ENCODE data around the gene PDK3. TPM values are rescaled to one million over a fixed set of nuclear protein-coding genes. Genes with fewer than 3 reads are reported as not detected.

PDK3 gene
- total RNA-seq, 1 donor, result 9.0 TPM

DNA sequence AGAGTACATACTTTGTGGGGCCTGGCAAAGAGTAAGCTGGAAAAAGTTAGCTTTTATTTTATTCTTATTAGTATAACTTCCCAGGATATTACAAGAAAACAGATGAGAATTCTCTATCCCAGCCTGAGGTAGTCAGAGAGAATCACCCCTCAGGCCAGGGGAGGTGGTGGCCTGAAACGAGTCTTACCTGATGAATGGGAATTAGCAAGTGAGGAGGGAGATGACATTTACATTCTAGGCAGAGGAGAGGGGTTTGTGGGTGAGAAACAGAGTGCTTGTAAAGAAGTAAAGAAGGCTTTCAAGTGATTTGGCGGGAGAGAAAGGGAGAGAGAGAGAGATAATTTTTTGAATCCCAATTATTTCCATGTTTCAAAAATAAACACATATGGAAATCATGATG, 39.3 kb upstream of the PDK3 start:
- Histone ChIP-seq H3K4me2 (ENCODE audit: insufficient read depth, low read length) (no peak overlapping the region), H3K79me2 (ENCODE audit: insufficient read depth, low read length) (no peaks in the 10 kb centered on the region), H3K27ac (ENCODE audit: low read depth, low read length) (no peak overlapping the region), H2AFZ (ENCODE audit: low read length) (no peak overlapping the region), H3K36me3 (ENCODE audit: insufficient read depth, low read length) (no peaks in the 10 kb centered on the region), H3K27me3 (ENCODE audit: insufficient read depth, low read length) (no peaks in the 10 kb centered on the region), H3K4me1 (ENCODE audit: insufficient read depth, low read length) (peaks cover 13% of the 10 kb centered on the region), H3K4me3 (ENCODE audit: insufficient read depth, low read length) (no peak overlapping the region), H4K20me1 (ENCODE audit: insufficient read depth, low read length) (no peaks in the 10 kb centered on the region), H3K9me3 (ENCODE audit: low read depth, low read length) (no peaks in the 10 kb centered on the region)
- no peak for TF ChIP-seq CTCF (IDR thresholded peaks at IDR 0.05; ENCODE audit: extremely low read depth, low read depth, low read length)
- DNase-seq (ENCODE audit: insufficient read length, low spot score, missing footprints), result no peak

DNA sequence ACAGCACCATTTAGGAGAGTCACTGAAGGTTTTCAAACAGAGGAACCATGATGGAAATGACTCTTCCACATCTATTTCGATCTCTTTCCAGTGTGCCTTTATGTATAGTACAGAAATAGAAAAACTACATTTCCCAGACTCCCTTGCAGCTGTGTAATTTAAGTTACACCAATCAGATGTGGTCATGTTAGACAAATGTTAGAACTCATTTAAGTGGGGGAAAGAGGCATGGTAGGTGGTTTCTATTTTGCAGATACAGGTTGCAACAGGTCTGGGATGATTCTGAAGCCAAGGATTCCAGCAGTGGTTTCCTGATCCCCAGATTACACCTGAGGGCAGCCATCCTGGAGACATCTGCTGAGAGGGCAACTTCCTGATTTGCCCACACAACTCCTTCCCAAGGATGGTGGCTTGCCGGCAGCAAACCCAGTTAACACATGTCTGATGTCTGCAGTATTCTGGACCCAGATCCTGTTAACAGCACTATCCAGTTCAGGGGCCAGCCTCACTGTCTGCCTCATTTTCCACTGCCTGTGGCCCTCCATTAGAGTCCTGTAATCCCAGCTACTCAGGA, 38.7 kb upstream of the PDK3 start:
- H4K20me1 ChIP-seq (ENCODE audit: insufficient read depth, low read length), result no peaks in the 10 kb centered on the region
- no peak overlapping the region for H3K27ac ChIP-seq (ENCODE audit: low read depth, low read length)
- H3K9me3 ChIP-seq (ENCODE audit: low read depth, low read length), result no peaks in the 10 kb centered on the region
- H2AFZ ChIP-seq (ENCODE audit: low read length), result peak overlapping the region; percentile 81
- H3K4me1 ChIP-seq (ENCODE audit: insufficient read depth, low read length), result peaks cover 13% of the 10 kb centered on the region
- H3K36me3 ChIP-seq (ENCODE audit: insufficient read depth, low read length), result no peaks in the 10 kb centered on the region
- no peak for TF ChIP-seq CTCF (IDR thresholded peaks at IDR 0.05; ENCODE audit: extremely low read depth, low read depth, low read length)
- H3K27me3 ChIP-seq (ENCODE audit: insufficient read depth, low read length), result no peaks in the 10 kb centered on the region
- DNase-seq (ENCODE audit: insufficient read length, low spot score, missing footprints), result no peak
- H3K4me3 ChIP-seq (ENCODE audit: insufficient read depth, low read length), result peak overlapping the region; percentile 19
- H3K4me2 ChIP-seq (ENCODE audit: insufficient read depth, low read length), result peak overlapping the region; percentile 28
- H3K79me2 ChIP-seq (ENCODE audit: insufficient read depth, low read length), result no peaks in the 10 kb centered on the region

DNA sequence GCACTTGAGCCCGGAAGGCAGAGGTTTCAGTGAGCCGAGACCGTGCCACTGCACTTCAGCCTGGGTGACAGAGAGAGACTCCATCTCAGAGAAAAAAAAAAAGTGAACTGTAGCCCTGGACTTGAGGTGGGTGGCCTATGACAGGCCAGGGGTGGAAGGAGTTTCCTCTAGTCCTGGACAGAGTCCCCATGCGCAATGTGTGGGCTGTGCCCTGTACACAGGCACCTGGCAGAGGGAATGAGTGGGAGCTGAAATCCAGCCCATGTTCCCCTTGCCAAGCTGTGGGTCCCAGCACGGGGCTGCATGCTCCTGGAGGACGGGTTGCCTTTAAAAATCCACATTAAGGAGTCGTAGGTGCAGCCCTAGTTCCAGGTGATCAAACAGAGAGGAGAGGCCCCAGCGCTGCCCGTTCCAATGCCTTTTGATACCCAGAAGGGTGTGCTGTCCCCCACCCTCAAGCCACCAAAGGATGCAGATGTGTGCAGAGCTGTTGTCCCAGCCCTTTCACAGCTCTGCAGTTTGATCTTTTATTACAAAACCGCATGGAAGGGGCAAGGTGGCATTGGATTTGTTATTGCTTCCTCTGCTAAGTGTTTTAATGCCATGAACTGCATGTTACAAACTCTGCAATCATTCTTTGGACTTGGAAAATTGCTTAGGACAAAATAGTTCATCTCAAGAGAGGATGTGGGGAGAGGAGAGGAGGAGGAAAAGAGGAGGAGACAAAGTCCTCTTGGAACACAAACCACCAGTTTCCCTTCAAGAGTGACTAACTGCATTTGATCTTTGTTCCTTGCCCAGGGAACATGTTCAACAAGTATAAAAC, 38.0 kb upstream of the PDK3 start:
- TF ChIP-seq CTCF (IDR thresholded peaks at IDR 0.05; ENCODE audit: extremely low read depth, low read depth, low read length), result no peak
- Histone ChIP-seq H3K27me3 (ENCODE audit: insufficient read depth, low read length) (no peaks in the 10 kb centered on the region), H4K20me1 (ENCODE audit: insufficient read depth, low read length) (no peaks in the 10 kb centered on the region), H3K9me3 (ENCODE audit: low read depth, low read length) (no peaks in the 10 kb centered on the region), H2AFZ (ENCODE audit: low read length) (peak overlapping the region; percentile 81), H3K36me3 (ENCODE audit: insufficient read depth, low read length) (no peaks in the 10 kb centered on the region), H3K4me2 (ENCODE audit: insufficient read depth, low read length) (no peak overlapping the region), H3K4me1 (ENCODE audit: insufficient read depth, low read length) (peaks cover 13% of the 10 kb centered on the region), H3K27ac (ENCODE audit: low read depth, low read length) (no peak overlapping the region), H3K79me2 (ENCODE audit: insufficient read depth, low read length) (no peaks in the 10 kb centered on the region), H3K4me3 (ENCODE audit: insufficient read depth, low read length) (no peak overlapping the region)
- DNase-seq (ENCODE audit: insufficient read length, low spot score, missing footprints), result no peak

DNA sequence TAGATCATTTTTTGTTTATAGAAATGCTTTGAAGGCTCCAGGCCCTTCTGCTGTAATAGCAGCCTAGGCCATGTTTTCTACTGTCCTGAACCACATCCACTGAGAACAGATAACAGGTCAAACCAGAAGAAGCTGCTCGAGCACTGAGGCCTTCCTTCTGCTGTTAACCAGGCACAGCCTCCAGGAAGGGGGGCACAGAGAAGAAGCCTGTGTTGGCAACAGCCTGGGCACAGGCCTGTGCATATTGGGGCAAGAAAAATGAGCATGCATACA, 37.4 kb upstream of the PDK3 start:
- Histone ChIP-seq H3K4me1 (ENCODE audit: insufficient read depth, low read length) (peaks cover 13% of the 10 kb centered on the region), H3K79me2 (ENCODE audit: insufficient read depth, low read length) (no peaks in the 10 kb centered on the region), H3K4me2 (ENCODE audit: insufficient read depth, low read length) (no peak overlapping the region), H4K20me1 (ENCODE audit: insufficient read depth, low read length) (no peaks in the 10 kb centered on the region), H3K4me3 (ENCODE audit: insufficient read depth, low read length) (no peak overlapping the region), H3K36me3 (ENCODE audit: insufficient read depth, low read length) (no peaks in the 10 kb centered on the region), H3K9me3 (ENCODE audit: low read depth, low read length) (no peaks in the 10 kb centered on the region), H3K27ac (ENCODE audit: low read depth, low read length) (no peak overlapping the region), H3K27me3 (ENCODE audit: insufficient read depth, low read length) (no peaks in the 10 kb centered on the region), H2AFZ (ENCODE audit: low read length) (no peak overlapping the region)
- DNase-seq (ENCODE audit: insufficient read length, low spot score, missing footprints), result no peak
- no peak for TF ChIP-seq CTCF (IDR thresholded peaks at IDR 0.05; ENCODE audit: extremely low read depth, low read depth, low read length)

Measured in osteoblast (primary cell).